ENCODE measurements around the gene UBR2.
A peak's percentile ranks its signal among the peaks of the same experiment; 100 is the strongest.

Gene UBR2

GRCh38 chr6:42563697-42564505 is at the start of gene UBR2:
Gene UBR2, plus strand, starts transcription at chr6:42564029. Its CDS starts 291 bp downstream, at chr6:42564320.
- no peak for FAIRE-seq
- peak; percentile 83 for DNase-seq (ENCODE audit: insufficient read length, low spot score)
- TF ChIP-seq CTCF (IDR thresholded peaks at IDR 0.05; ENCODE audit: insufficient read depth, missing control alignments), result peak; percentile 8

GRCh38 chr6:42514745-42515144 is 49.1 kb upstream of the UBR2 start:
- TF ChIP-seq CTCF (IDR thresholded peaks at IDR 0.05; ENCODE audit: insufficient read depth, missing control alignments), result no peak
- FAIRE-seq (no peak), DNase-seq (ENCODE audit: insufficient read length, low spot score) (no peak)

- DNase-seq (ENCODE audit: insufficient read length, low spot score) (no peak), FAIRE-seq (no peak)
- no peak for TF ChIP-seq CTCF (IDR thresholded peaks at IDR 0.05; ENCODE audit: insufficient read depth, missing control alignments)
These were observed 44.0 kb upstream of the UBR2 start for GRCh38 chr6:42519779-42520178.

GRCh38 chr6:42520786-42521607 is 42.8 kb upstream of the UBR2 start:
- FAIRE-seq, result peak; percentile 21
- TF ChIP-seq CTCF (IDR thresholded peaks at IDR 0.05; ENCODE audit: insufficient read depth, missing control alignments), result no peak
- DNase-seq (ENCODE audit: insufficient read length, low spot score), result no peak

GRCh38 chr6:42522036-42522435 is 41.8 kb upstream of the UBR2 start:
- no peak for TF ChIP-seq CTCF (IDR thresholded peaks at IDR 0.05; ENCODE audit: insufficient read depth, missing control alignments)
- no peak for FAIRE-seq
- no peak for DNase-seq (ENCODE audit: insufficient read length, low spot score)

GRCh38 chr6:42522942-42523814 is 40.7 kb upstream of the UBR2 start:
- TF ChIP-seq CTCF (IDR thresholded peaks at IDR 0.05; ENCODE audit: insufficient read depth, missing control alignments), result no peak
- DNase-seq (ENCODE audit: insufficient read length, low spot score) (no peak), FAIRE-seq (no peak)
